Right ventricle myocardium superior (tissue), 1 donor: ENCODE results near the gene CXCR1. TPM values are rescaled to one million over a fixed set of nuclear protein-coding genes. Genes with fewer than 3 reads are reported as not detected.
"Not testable (repeated sequence)": the region's sequence is repeated elsewhere in the genome, so short reads cannot be mapped to it uniquely, and the experiment has no call there.

Experiments used
- ATAC-seq: fragments of 200-7000 bp; cut with Tn5 transposase; one replicate; pipeline ENCODE4 v1.9.1; 2020; ENCODE audit warnings: mild to moderate bottlenecking; ENCODE audit not compliant: poor library complexity
- DNase-seq: peaks from one replicate; pipeline ENCODE4 v3.0.0-alpha.2; 2020
- intact Hi-C: fragments of 100-400 bp; cut with DNase I; formaldehyde crosslinking; loops from one replicate; pipeline ENCODE4 v1.11.2; 2022
- long read RNA-seq: library from polyadenylated mRNA; unstranded; transcript quantifications from one replicate; pipeline ENCODE4 v2.0.0, GENCODE V29; 2021
- total RNA-seq: library from RNA; stranded (reverse); fragmentation: NEBNext Ultra II Directional; extraction: Animal tissue kit (Norgen Biotek cat#: 25700); gene quantifications from one replicate; pipeline ENCODE4 v1.2.1, GENCODE V29; 2021
- donor health status: DM: no; HTN: yes; CAD: no; lungs with severe emphysema.

Gene CXCR1
- total RNA-seq, result 0.54 TPM
- long read RNA-seq, result 0 reads

DNA sequence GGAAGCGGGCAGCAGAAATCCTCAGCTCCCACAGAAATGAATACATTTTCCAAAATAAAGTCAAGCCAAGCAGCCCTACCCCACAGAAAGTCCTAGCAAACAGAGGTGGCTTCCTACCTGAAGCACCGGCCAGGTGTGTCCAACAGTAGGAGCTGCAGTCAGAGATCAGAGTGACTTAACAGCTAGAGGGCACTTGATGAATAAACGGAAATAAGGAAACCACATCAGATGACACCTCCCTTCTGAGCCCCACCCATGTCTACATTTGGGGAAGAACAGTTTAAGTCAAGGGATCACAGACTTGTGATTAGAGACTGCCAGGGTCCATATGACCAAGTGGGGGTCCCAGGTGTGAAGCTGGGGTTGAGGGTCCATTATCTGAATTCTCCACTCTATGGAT, at the start of gene CXCR1:
Gene CXCR1, minus strand, starts transcription at position 172 of the 400 bp plus-strand sequence. CDS start 1,751 bp downstream, outside the sequence.
- intact Hi-C loops, result no loop called here
- ATAC-seq, result no peak
- DNase-seq, result no peak

DNA sequence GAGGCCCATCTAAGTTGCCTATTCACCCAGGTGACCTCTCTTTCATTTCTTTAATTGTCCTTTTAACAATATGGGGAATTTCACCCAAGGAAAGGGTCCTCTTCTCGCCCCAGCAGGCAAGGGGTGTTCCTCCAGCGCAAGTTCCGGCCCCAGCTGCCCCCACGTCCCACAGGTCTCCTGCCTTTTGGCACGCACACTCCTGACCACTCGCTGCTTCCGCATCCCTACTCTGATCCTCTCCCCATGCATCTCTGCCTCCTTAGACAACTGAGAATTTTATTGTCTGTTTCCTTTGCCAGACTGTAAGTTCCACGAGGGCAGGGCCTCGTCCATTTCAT, 49.5 kb upstream of the CXCR1 start:
- peak; percentile 7 for ATAC-seq
- intact Hi-C loops, result no loop called here
- DNase-seq, result peak; percentile 46

DNA sequence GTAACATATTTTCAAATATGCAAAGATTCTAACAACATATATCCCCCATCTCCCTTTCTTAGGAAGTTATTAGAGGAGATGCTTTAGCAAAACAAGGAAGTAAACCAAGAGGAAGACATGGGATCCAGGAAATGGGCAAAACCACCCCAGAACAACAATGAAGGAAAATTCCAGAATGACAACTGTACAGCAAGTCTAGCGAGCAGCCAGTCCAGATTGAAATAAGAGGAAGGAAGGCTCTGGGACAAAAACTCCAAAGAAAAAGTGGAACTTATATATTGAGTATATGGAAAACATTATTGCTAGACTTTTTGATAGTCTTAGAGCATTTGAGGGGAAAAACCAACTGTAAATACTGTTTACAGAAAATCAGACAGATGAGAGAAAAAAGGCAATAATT, 47.4 kb upstream of the CXCR1 start:
- intact Hi-C loops, result no loop called here
- ATAC-seq (no peak), DNase-seq (no peak)

DNA sequence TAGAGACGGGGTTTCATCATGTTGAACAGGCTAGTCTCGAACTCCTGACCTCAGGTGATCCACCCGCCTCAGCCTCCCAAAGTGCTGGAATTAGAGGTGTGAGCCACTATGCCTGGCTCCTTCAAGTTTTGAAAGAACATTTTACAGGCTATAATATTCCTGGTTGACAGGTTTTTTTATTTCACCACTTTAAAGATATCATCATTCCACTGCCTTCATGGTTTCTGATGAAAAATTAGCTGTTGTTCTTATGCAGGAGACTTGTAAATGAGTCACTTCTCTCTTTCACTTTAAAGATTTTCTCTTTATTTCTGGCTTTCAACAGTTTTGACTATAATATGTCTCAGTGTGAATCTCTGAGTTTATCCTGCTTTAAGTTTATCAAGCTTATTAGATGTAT, 42.3 kb upstream of the CXCR1 start:
- DNase-seq (no peak), ATAC-seq (no peak)
- intact Hi-C loops, result no loop called here

DNA sequence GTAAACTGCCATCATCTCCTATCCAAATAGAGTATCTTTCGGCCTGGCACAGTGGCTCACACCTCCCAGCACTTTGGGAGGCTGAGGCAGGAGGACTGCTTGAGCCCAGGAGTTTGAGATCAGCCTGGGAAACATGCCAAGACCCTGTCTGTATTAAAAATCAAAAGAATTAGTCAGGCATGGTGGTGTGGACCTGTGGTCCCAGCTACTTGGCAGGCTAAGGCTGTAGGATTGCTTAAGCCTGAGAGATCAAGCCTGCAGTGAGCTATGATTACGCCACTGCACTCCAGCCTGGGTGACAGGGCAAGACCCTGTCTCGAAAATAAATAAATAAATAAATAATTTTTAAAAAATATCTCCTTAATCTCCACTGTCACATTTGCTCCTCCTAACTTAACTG, 35.5 kb upstream of the CXCR1 start:
- intact Hi-C loops, result no loop called here
- no peak for DNase-seq

DNA sequence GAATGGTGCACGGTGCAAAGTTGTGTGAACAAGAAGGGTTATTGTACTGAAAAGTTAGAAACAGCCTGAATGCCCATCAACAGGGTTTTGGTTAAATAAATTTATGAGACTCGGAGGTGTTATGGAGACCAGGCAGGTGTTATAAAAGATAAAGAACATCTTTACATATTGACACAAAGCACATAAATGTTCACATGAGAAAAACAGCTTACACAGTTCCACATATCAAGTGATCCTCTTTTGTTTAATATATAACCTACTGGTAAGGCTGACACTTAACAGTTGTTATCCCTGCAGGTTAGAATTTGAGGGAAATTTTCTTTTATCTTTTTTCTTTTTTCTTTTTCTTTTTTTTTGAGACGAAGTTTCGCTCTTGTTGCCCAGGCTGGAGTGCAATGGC, 30.2 kb upstream of the CXCR1 start:
- no peak for DNase-seq
- intact Hi-C loops, result no loop called here
- ATAC-seq, result no peak

More for the DNA sequence above, 35.5 kb upstream of the CXCR1 start:
- ATAC-seq, result no peak

DNA sequence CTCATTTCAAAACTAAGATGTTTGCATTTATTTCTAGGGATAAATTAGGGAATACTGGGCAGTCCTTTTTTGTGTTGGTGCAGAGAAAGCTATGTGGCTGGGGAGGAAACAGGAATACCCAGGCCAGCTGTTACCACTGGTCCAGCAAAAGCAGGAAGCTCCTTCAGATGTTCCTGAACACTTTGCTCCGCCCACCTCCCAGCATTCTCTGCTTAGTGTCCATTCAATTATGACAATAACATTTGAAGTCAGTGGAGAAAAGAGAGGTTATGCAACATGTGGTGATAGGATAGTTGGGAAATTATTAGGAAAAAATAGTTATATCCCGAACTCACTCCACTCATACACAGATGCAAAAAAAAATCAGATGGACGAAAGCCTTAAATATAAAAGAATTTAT, 28.1 kb upstream of the CXCR1 start:
- ATAC-seq (no peak), DNase-seq (peak; percentile 56)
- intact Hi-C loops, result no loop called here

DNA sequence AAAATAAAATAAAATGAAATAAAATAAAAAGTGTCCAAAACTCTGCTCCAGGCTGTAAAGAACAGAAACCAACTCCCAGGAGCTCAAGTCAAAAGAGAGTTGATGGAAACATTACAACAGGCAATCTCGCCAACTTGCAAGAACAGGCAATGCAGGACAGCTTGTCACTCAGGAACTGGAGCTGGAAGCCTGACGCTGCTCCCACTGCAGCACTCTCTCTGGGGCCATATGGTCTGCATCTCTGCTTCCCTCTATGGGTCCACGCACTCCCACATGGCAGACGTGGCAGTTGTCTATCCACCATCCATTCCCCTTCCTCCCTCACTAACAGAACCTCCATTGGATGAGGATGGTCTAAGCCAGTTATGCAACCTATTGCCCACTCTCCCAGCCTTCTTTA, 26.9 kb upstream of the CXCR1 start:
- intact Hi-C loops, result no loop called here
- ATAC-seq, result no peak
- DNase-seq, result no peak

DNA sequence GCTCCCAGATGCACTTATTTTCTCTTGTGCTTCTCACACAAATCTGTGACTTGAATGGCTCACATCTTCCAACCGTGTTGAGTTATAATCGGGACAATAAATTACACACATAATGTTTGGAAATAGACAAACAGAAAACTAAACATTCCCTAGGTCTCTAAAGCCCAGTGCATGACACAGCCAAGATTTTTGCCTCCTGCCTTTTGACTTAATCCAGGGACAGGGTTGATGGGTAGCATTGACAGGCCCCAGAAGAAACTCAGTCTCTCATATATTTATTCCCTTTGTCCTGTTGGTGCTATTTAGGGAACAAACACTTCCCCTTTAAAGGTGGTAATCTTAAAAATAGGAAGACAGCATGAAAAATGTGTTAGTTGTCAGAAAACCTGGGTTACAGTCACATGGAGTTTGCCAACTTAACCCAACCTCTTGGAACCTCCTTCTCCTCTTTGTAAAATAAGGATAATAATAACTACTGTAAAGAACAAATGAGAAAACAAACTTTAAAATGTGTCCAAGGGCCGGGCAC, 26.2 kb upstream of the CXCR1 start:
- intact Hi-C loops, result no loop called here
- ATAC-seq (no peak), DNase-seq (no peak)

DNA sequence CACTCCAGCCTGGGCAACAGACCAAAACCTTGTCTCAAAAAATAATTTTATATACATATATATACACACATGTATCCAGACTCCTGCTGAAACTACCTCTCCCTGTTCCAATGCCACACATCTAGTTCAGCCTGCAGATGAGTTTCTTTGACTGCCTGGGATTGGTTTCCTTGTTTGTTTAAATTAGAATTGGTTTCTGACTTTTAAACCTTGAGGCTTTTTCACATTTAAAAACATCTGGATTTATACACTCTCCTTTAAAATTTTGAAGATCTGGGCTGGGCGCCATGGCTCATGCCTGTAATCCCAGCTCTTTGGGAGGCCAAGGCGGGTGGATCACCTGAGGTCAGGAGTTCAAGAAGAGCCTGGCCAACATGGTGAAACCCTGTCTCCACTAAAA, 21.8 kb upstream of the CXCR1 start:
- DNase-seq (no peak), ATAC-seq (no peak)
- intact Hi-C loops, result loop anchor here (5.0 kb wide), 1 partner anchor 79 kb away; no protein-coding TSS in a partner anchor

DNA sequence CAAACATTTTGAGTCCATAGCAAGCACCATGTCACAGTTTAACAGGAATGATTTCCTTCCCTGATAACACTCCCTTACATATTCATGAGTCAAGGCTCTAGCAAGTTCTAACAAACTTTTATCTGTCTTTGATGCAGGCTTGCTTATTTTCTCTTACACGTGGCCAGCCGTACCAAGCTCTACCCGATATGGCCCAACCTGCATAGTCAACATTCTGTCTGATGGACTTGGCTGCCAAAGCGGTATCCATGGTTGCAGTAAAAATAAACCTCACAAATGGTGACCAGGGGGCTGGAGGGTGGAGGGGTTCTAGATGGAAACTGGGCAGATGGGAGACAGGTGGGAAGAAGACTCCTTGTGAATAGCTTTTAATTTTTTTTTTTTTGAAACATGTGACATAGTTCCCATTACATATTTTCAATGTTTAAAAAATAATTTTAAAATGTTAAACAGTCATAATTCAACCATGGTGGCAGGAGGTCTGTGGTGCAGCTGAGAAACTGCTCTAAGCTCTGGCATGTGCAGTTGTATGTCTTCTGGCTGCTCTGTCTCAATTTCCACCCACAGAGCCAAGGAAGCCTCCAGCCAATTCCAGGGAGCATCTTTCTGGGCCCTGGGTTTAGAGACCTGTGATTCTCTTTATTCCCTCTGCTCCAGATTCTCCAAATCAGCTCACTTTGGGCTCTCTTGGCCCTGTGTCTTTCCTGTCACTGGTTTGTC, 20.7 kb upstream of the CXCR1 start:
- ATAC-seq, result peak; percentile 56

DNA sequence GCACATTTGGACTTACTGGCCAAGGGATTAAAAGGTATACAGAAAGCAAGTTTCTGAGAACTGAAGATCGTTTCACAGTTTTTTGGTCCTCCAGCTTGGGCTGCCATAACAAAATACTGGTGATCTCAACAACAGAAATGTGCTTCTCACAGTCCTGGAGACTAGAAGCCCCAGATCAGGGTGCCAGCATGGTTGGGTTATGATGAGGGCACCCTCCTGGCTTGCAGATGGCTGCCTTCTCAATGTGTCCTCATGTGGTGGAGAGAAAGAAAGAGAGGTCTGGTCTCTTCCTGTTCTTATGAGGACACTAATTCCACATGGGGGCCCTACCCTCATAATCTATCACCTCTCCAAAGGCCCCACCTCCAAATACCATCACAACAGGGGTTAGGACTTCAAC, 20.1 kb upstream of the CXCR1 start:
- ATAC-seq (no peak), DNase-seq (no peak)
- intact Hi-C loops, result loop anchor here (5.0 kb wide), 1 partner anchor 80 kb away; no protein-coding TSS in a partner anchor

More for the DNA sequence above, 20.7 kb upstream of the CXCR1 start:
- intact Hi-C loops, result loop anchor here (5.0 kb wide), 1 partner anchor 80 kb away; no protein-coding TSS in a partner anchor
- DNase-seq, result no peak

DNA sequence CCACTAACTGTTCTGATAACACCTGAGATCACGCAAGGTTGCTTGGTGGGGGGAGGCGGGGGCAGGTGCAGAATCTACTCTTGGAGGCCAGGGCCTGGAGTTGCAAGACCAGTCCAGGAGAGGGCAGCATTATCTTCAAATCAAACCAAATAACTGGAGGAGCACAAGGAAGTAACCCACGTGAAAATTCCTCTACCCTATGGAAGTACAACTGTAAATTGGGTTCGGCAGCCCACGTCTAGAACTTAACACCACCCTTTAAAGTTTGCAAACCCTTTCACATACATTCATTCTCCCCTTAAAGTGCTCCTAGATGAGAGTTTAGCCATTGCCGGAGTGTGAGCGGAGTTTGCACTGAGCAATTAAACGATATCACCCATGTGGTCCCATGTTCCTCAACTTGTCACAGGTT, 19.6 kb upstream of the CXCR1 start:
- intact Hi-C loops, result loop anchor here (5.0 kb wide), 1 partner anchor 81 kb away; no protein-coding TSS in a partner anchor
- DNase-seq, result peak; percentile 72
- peak; percentile 95 for ATAC-seq

DNA sequence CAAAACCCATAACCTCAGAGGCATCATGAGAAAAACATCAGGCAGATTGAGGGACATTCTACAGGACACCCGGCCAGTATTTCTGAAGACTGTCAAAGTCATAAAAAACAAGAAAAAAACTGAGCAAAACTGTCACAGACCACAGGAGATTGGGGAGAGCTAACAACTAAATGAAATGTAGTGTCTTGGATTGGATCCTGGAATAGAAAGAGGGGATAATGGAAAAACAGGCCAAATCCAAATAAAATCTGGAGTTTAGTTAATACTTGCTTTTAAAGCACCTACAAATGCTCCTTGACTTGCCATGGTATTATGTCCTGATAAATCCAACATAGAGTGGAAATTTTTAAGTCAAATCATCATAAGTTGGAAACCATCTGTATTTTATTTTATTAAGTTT, 17.6 kb upstream of the CXCR1 start:
- no peak for ATAC-seq
- intact Hi-C loops, result no loop called here

DNA sequence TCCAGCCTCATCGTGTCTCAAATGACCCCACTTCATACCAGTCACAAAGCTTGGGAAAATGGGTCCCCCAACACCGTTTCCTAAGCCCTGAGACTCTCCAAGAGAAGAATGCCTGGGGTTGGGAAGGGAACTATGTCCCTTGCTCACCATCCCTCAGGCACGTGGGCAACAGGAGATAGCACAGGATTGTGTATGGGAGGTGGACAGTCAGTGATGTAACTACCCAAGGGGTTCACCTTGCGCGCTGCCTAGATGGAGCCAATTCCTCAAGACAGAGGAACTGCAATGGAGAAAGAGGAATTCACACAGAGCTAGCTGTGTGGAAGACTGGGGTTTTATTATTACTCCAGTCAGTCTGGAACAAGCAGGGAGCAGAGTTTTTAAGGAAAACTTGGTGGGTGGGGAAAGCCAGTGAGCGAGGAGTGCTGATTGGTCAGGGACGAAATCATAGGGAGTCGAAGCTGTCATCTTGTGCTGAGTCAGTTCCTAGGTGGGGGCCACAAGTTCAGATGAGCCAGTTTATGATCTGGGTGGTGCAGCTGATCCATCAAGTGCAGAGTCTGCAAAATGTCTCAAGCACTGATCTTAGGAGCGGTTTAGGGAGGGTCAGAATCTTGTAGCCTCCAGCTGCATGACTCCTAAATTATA, 13.8 kb upstream of the CXCR1 start:
- ATAC-seq (no peak), DNase-seq (no peak)
- intact Hi-C loops, result no loop called here

More for the DNA sequence above, 17.6 kb upstream of the CXCR1 start:
- no peak for DNase-seq

DNA sequence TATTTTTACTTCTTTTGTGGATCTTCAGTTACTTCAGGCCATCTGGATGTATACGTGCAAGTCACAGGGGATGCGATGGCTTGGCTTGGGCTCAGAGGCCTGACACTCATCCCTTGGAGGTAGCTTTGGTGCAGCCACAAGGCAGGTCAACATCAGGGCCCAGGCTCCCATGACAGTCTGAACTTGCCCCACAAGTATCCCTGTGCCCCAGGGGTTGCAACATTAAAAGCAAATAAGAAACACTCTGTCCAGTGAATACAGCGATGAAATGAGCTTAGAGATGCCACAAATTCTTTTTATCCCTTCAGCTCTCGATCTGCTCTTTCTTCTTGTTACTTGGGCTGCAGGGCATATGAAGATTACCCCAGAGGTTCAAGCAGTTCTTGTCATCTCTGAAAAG, 13.0 kb upstream of the CXCR1 start:
- intact Hi-C loops, result no loop called here
- ATAC-seq (no peak), DNase-seq (no peak)

DNA sequence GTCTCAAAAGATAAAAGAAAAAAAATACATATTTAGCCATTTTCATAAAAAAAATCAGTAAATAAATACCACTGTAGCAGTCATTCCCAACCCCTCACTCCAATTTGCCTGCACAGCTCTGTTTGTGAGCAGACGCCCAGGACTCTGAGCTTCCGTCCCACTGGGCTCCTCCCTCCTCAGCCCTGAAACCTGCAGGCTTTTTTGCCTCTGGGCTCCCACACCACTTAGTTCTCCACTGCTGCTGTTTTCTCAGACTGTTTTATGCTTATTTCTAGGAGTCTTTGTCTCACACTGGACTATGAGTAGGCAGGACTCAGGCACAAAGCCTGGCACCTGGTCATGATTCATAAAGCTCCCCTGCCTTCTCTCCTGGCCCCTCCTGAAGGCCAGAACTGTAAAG, 6.1 kb upstream of the CXCR1 start:
- intact Hi-C loops, result no loop called here
- DNase-seq (no peak), ATAC-seq (no peak)

DNA sequence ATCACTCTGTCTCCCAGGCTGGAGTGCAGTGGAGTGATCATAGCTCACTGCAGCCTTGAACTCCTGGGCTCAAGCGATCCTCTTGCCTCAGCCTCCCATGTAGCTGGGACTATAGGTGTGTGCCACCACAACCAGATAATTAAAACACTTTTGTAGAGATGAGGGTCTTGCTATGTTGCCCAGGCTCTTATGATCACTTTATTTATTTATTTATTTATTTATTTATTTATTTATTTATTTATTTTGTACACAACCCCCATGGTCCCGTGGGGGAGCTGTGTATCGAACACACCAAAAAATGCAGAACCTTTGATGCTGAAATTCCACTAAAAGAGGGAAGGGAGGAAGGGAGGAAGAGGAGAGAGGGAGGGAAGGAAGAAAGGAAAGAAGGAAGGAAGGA, 5.0 kb upstream of the CXCR1 start:
- ATAC-seq, intact Hi-C loops: not testable (repeated sequence)

DNA sequence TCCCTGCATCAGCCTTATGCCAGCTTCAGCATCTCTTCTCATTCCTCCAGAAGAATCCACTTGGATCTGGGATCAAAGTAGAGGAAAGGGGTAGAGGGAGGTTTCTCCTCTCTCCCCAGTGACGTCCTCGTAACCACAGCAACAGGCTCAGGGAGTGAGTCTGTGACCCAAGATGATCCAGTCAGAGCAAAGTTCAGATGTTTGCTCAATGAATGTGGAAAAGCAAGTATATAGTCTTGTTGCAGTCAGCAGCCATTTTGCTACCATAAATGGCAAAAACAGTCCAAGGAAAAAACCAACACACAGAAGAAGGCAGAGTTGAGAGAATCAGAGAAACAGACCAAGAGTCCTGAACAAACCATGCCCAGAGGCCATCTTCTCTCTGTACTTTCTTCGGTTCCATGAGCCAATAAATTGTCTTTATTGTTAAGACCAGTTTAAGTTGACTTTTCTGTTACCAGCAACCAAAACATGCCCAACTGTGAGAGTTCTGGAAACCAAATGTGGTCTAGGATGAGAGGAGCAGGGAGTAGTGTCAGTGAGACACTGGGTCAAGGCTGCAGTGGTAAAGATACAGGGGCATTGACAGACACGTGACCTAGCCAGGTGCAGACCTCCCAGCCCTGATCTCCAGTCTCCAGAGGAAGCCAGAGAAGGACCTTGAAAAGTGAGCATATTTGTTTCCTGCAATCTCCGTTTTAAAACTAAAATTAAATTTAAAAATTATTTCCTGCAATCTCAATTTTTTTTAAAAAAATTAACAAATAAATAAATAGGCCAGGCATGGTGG, 3.2 kb upstream of the CXCR1 start:
- intact Hi-C loops, result no loop called here
- ATAC-seq, result no peak
- DNase-seq, result no peak

More for the DNA sequence above, 5.0 kb upstream of the CXCR1 start:
- not testable (repeated sequence) for DNase-seq
